Measurements from ENCODE around the gene SF3A2. TPM values are rescaled to one million over a fixed set of nuclear protein-coding genes. Genes with fewer than 3 reads are reported as not detected.

SF3A2 gene
- total and polyA plus RNA-seq, 2 donors (not counting 1 experiment from before 2014, with no cell fraction given): 98.2 to 140 TPM

DNA sequence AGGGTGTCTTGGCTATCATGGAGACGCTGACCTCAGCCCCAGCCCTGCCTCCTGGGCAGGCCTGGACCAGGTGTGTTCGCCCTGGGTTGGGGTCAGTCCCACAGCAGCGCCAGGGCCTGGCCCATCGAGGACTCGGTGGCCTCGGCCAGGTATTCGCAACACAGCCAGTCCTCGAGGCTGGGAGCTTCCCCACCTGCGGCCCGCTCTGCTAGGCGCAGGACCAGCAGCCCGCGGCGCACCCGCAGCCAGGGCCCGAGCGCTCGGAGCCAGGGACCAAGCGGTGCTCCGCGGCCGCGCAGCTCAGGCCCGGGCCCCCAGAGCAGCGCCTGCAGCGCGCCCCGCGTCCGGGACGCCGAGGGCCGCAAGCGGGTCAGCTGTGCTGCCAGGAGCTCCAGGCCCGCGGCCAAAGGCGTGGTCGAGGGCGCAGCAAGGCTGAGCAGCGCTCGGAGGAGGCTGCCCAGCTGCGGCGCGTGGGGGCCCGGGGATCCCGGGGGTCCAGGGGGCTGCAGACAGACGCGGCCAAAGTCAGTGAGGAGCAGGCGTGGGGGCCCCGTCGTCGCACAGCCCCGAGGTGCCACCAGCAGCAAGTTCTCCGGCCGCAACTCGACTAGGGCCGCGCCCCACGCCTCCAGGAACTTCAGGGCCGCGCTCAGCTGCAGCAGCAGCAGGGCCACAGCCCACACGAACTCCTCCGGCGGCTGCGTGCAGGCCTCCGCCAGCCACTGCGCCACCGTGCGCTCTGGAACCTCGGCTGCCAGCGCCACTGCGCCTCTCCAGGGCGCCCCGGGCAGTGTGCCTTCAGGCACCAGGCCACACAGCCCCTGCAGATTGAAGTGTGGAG is 39.2 kb downstream of the SF3A2 start:
- no peak for DNase-seq
- Mint-ChIP-seq H3K4me1 (peaks cover 46% of the 10 kb centered on the region), H3K27ac (no peak overlapping the region), H3K4me3 (no peak overlapping the region), H3K9me3 (ENCODE audit: insufficient read depth) (no peaks in the 10 kb centered on the region), H3K27me3 (no peaks in the 10 kb centered on the region)
- POLR2A ChIA-PET: interaction anchor here (0.6 to 10.8 kb wide), 7 partner anchors 13 to 421 kb away, joined by 3 to 134 read pairs (median 4); partner anchors contain the start of gene JSRP1
- CTCF ChIA-PET: interaction anchor here (0.5 to 7.5 kb wide), 13 partner anchors 9 to 304 kb away, joined by 3 to 66 read pairs (median 18); partner anchors contain the start of gene SF3A2
- ATAC-seq (ENCODE audit: low read depth): no peak
- intact Hi-C loops (cut with micrococcal nuclease): loop anchor here (2.0 to 10.0 kb wide), 3 partner anchors 13 to 199 kb away; partner anchors contain the start of gene GADD45B
- H2AFZ ChIP-seq (ENCODE audit: insufficient read depth, low read depth, low read length, poor library complexity, severe bottlenecking): no peak overlapping the region
- no peak overlapping the region for H3K9ac ChIP-seq (ENCODE audit: low read length)
- H3K4me1 ChIP-seq (ENCODE audit: control insufficient read depth in 2 of 2, insufficient read depth in 2 of 2, low read length in 2 of 2): peaks cover 39 to 60% of the 10 kb centered on the region in 2 donors
- H4K20me1 ChIP-seq (ENCODE audit: control insufficient read depth, insufficient read depth, low read length, poor library complexity, severe bottlenecking): peaks cover 60% of the 10 kb centered on the region
- H3K36me3 ChIP-seq (replicated peaks in 1 of 2; ENCODE audit: control extremely low read depth in 1 of 2, control insufficient read depth in 1 of 2, extremely low read depth in 1 of 2, insufficient read depth in 2 of 2, low read length in 1 of 2): peaks cover 0 to 35% of the 10 kb centered on the region in 2 experiments
- no peaks in the 10 kb centered on the region for H3K9me3 ChIP-seq (ENCODE audit: control extremely low read depth in 1 of 3, control insufficient read depth in 2 of 3, insufficient read depth in 1 of 3, low read length in 2 of 3)
- 97% methylated on average over 74 of the region's 74 CpGs for whole genome bisulfite sequencing (ENCODE audit: insufficient coverage)
- peak overlapping the region; percentile 18 to 41 for H3K27ac ChIP-seq (ENCODE audit: low read length in 2 of 2)
- H3K4me2 ChIP-seq (replicated peaks; ENCODE audit: low read depth, low read length, poor library complexity, severe bottlenecking): peak overlapping the region; percentile 37
- H3K79me2 ChIP-seq (ENCODE audit: control insufficient read depth, insufficient read depth, low read length): peaks cover 85% of the 10 kb centered on the region
- H3K27me3 ChIP-seq (replicated peaks in 1 of 4; ENCODE audit: control extremely low read depth in 1 of 4, control insufficient read depth in 3 of 4, insufficient read depth in 4 of 4, low read length in 3 of 4): no peaks in the 10 kb centered on the region
- no peak overlapping the region for H3K4me3 ChIP-seq (ENCODE audit: control extremely low read depth in 1 of 5, extremely low read depth in 1 of 5, insufficient read depth in 1 of 5, low read depth in 2 of 5, low read length in 4 of 5)
- no peak for TF ChIP-seq EZH2 (IDR thresholded peaks at IDR 0.05; ENCODE audit: borderline replicate concordance, insufficient read depth, low read depth, low read length, poor library complexity, severe bottlenecking)
- TF ChIP-seq, protein P1, sequence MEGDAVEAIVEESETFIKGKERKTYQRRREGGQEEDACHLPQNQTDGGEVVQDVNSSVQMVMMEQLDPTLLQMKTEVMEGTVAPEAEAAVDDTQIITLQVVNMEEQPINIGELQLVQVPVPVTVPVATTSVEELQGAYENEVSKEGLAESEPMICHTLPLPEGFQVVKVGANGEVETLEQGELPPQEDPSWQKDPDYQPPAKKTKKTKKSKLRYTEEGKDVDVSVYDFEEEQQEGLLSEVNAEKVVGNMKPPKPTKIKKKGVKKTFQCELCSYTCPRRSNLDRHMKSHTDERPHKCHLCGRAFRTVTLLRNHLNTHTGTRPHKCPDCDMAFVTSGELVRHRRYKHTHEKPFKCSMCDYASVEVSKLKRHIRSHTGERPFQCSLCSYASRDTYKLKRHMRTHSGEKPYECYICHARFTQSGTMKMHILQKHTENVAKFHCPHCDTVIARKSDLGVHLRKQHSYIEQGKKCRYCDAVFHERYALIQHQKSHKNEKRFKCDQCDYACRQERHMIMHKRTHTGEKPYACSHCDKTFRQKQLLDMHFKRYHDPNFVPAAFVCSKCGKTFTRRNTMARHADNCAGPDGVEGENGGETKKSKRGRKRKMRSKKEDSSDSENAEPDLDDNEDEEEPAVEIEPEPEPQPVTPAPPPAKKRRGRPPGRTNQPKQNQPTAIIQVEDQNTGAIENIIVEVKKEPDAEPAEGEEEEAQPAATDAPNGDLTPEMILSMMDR (IDR thresholded peaks at IDR 0.05): no peak
